Astrocyte (in vitro differentiated cells and primary cell): ENCODE measurements around the gene OR13J1. TPM values are rescaled to one million over a fixed set of nuclear protein-coding genes. Genes with fewer than 3 reads are reported as not detected.

Source experiments
- DNase-seq: peaks from one replicate; pipeline ENCODE4 v3.0.0-alpha.2; 2010; ENCODE audit warnings: low read depth
- FAIRE-seq: peaks from 2 replicates; lab custom pipeline; 2011; peaks lifted over from hg19 to GRCh38; lab: Jason Lieb, UNC
- H2AFZ ChIP-seq: 2 replicates; pipeline ENCODE4 v1.6.0; 2012; ENCODE audit warnings: low read depth, low read length, inconsistent platforms
- H3K27ac ChIP-seq: 2 replicates; pipeline ENCODE4 v1.5.1; 2011; ENCODE audit warnings: low read depth, low read length, inconsistent platforms
- H3K27me3 ChIP-seq: 2 replicates; pipeline ENCODE4 v1.6.0; 2011; ENCODE audit warnings: low read length, inconsistent platforms; ENCODE audit not compliant: insufficient read depth
- H3K36me3 ChIP-seq: 2 replicates; pipeline ENCODE4 v1.5.1; 2011; ENCODE audit warnings: low read length, inconsistent platforms; ENCODE audit not compliant: insufficient read depth
- H3K4me1 ChIP-seq: 2 replicates; pipeline ENCODE4 v1.5.1; 2011; ENCODE audit warnings: low read length, inconsistent platforms; ENCODE audit not compliant: insufficient read depth
- H3K4me2 ChIP-seq: 2 replicates; pipeline ENCODE4 v1.6.0; 2012; ENCODE audit warnings: low read length, inconsistent platforms
- H3K4me3 ChIP-seq: 2 replicates; pipeline ENCODE4 v1.5.1; 2011; ENCODE audit warnings: low read depth, mild to moderate bottlenecking, low read length, inconsistent platforms; ENCODE audit not compliant: insufficient read depth
- H3K79me2 ChIP-seq: 2 replicates; pipeline ENCODE4 v1.6.0; 2012; ENCODE audit warnings: mild to moderate bottlenecking, low read length, inconsistent platforms; ENCODE audit not compliant: insufficient read depth
- H3K9ac ChIP-seq: 2 replicates; pipeline ENCODE4 v1.6.0; 2012; ENCODE audit warnings: mild to moderate bottlenecking, low read length, inconsistent platforms
- H3K9me3 ChIP-seq: 2 replicates; pipeline ENCODE4 v1.5.1; 2012; ENCODE audit warnings: low read depth, mild to moderate bottlenecking, low read length, inconsistent platforms; ENCODE audit not compliant: insufficient read depth
- H4K20me1 ChIP-seq: 2 replicates; pipeline ENCODE4 v1.6.0; 2012; ENCODE audit warnings: low read length, inconsistent platforms; ENCODE audit not compliant: insufficient read depth
- H3K27ac Mint-ChIP-seq: one replicate; pipeline ENCODE4 v1.8.0; 2021; ENCODE audit warnings: mild to moderate bottlenecking, mixed read lengths; ENCODE audit not compliant: unreplicated experiment
- H3K27me3 Mint-ChIP-seq: one replicate; pipeline ENCODE4 v1.8.0; 2021; ENCODE audit warnings: low read depth, mixed read lengths; ENCODE audit not compliant: unreplicated experiment
- H3K36me3 Mint-ChIP-seq: one replicate; pipeline ENCODE4 v1.8.0; 2021; ENCODE audit warnings: low read depth, mixed read lengths; ENCODE audit not compliant: unreplicated experiment
- H3K4me1 Mint-ChIP-seq: one replicate; pipeline ENCODE4 v1.8.0; 2021; ENCODE audit warnings: low read depth, mixed read lengths; ENCODE audit not compliant: unreplicated experiment
- H3K4me3 Mint-ChIP-seq: one replicate; pipeline ENCODE4 v1.8.0; 2021; ENCODE audit warnings: mild to moderate bottlenecking, moderate library complexity, mixed read lengths; ENCODE audit not compliant: unreplicated experiment
- H3K9me3 Mint-ChIP-seq: one replicate; pipeline ENCODE4 v1.8.0; 2021; ENCODE audit warnings: mild to moderate bottlenecking, mixed read lengths; ENCODE audit not compliant: unreplicated experiment
- CTCF ChIP-seq: IDR thresholded peaks from 2 replicates; pipeline ENCODE4 v1.5.1; 2011; ENCODE audit warnings: low read depth, mild to moderate bottlenecking, inconsistent platforms, low read length, moderate library complexity; ENCODE audit not compliant: insufficient read depth
- EZH2 ChIP-seq: IDR thresholded peaks from 2 replicates; pipeline ENCODE4 v1.6.1; 2012; ENCODE audit warnings: mild to moderate bottlenecking, low read length, inconsistent platforms; ENCODE audit not compliant: insufficient read depth
- total RNA-seq: library from RNA; stranded (reverse); gene quantifications from 2 replicates; pipeline ENCODE4 v1.2.1, GENCODE V29; 2021

The OR13J1 gene
- total RNA-seq, 1 donor from 2014 or later: not detected

- Histone ChIP-seq H3K27me3 (no peaks in the 10 kb centered on the region), H3K4me3 (no peak overlapping the region), H2AFZ (peak overlapping the region; percentile 40), H4K20me1 (no peaks in the 10 kb centered on the region), H3K4me1 (peaks cover 46% of the 10 kb centered on the region), H3K79me2 (no peaks in the 10 kb centered on the region), H3K9me3 (no peaks in the 10 kb centered on the region), H3K27ac (peak overlapping the region; percentile 38), H3K36me3 (no peaks in the 10 kb centered on the region), H3K9ac (peak overlapping the region; percentile 2), H3K4me2 (peak overlapping the region; percentile 75)
- Mint-ChIP-seq H3K27ac (no peak overlapping the region), H3K36me3 (no peaks in the 10 kb centered on the region), H3K9me3 (no peaks in the 10 kb centered on the region), H3K27me3 (peaks cover 3% of the 10 kb centered on the region), H3K4me3 (no peak overlapping the region), H3K4me1 (peaks cover 47% of the 10 kb centered on the region)
- TF ChIP-seq EZH2 (peak; percentile 26), CTCF (no peak)
- FAIRE-seq (no peak), DNase-seq (peak; percentile 51)
Measured at GRCh38 chr9:35905051-35905781, 35.0 kb upstream of the OR13J1 start.

- Mint-ChIP-seq H3K27ac (no peak overlapping the region), H3K9me3 (no peaks in the 10 kb centered on the region), H3K4me3 (no peak overlapping the region), H3K36me3 (no peaks in the 10 kb centered on the region), H3K4me1 (peaks cover 44% of the 10 kb centered on the region), H3K27me3 (peaks cover 3% of the 10 kb centered on the region)
- Histone ChIP-seq H3K27me3 (no peaks in the 10 kb centered on the region), H3K9me3 (no peaks in the 10 kb centered on the region), H3K36me3 (no peaks in the 10 kb centered on the region), H3K27ac (no peak overlapping the region), H4K20me1 (no peaks in the 10 kb centered on the region), H3K79me2 (no peaks in the 10 kb centered on the region), H3K9ac (no peak overlapping the region), H3K4me3 (no peak overlapping the region), H3K4me2 (no peak overlapping the region), H2AFZ (no peak overlapping the region), H3K4me1 (peaks cover 44% of the 10 kb centered on the region)
- TF ChIP-seq CTCF: no peak
- FAIRE-seq (no peak), DNase-seq (no peak)
Measured at GRCh38 chr9:35904338-35904737, 34.1 kb upstream of the OR13J1 start.

- H3K9ac ChIP-seq: no peak overlapping the region
- Mint-ChIP-seq H3K4me3 (no peak overlapping the region), H3K36me3 (no peaks in the 10 kb centered on the region), H3K4me1 (peaks cover 31% of the 10 kb centered on the region), H3K9me3 (no peaks in the 10 kb centered on the region), H3K27me3 (peaks cover 4% of the 10 kb centered on the region), H3K27ac (no peak overlapping the region)
- H4K20me1 ChIP-seq: no peaks in the 10 kb centered on the region
- DNase-seq: peak; percentile 34
- peak; percentile 95 for FAIRE-seq
- H3K27me3 ChIP-seq: peaks cover 3% of the 10 kb centered on the region
- no peaks in the 10 kb centered on the region for H3K9me3 ChIP-seq
- H3K4me2 ChIP-seq: no peak overlapping the region
- H3K4me1 ChIP-seq: peaks cover 31% of the 10 kb centered on the region
- peak; percentile 72 for TF ChIP-seq CTCF
- TF ChIP-seq EZH2: no peak
- H2AFZ ChIP-seq: no peak overlapping the region
- no peaks in the 10 kb centered on the region for H3K79me2 ChIP-seq
- H3K36me3 ChIP-seq: no peaks in the 10 kb centered on the region
- no peak overlapping the region for H3K27ac ChIP-seq
- no peak overlapping the region for H3K4me3 ChIP-seq
Measured at GRCh38 chr9:35903049-35903448, 32.8 kb upstream of the OR13J1 start.
